MM.1S (cell line): ENCODE results near the gene G3BP1.

Source experiments
- EZH2 ChIP-seq: fragments of 300-600 bp; sonication (generic); optimal IDR thresholded peaks from 2 replicates; pipeline ENCODE3; 2017; ENCODE audit warnings: low read depth, mild to moderate bottlenecking, antibody characterized with exemption, low read length, mixed read lengths
- EZH2phosphoT487 ChIP-seq: fragments of 300-600 bp; sonication (generic); IDR thresholded peaks from 2 replicates; pipeline ENCODE4 v1.6.1; 2018; ENCODE audit warnings: antibody characterized with exemption, low read length
- TF ChIP-seq, protein P1 (sequence below): fragments of 300-600 bp; sonication (generic); IDR thresholded peaks from 2 replicates; pipeline ENCODE4 v1.5.1; 2016; ENCODE audit warnings: antibody characterized with exemption, low read length, mixed read lengths

DNA sequence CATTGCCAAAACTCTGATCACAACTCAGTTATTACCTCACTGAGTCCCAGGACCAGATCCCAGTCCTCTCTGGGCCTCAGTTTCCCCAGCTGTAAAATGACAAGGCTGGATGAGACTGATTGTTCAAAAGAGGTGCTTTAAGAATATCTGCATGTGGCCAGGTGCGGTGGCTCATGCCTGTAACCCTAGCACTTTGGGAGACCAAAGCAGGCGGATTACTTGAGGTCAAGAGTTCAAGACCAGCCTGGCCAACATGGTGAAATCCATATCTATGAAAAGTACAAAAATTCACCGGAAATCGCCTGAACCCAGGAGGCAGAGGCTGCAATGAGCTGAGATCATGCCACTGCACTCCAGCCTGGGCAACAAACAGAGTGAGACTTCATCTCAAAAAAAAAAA lies 21.6 kb upstream of the G3BP1 start:
- TF ChIP-seq, protein P1, sequence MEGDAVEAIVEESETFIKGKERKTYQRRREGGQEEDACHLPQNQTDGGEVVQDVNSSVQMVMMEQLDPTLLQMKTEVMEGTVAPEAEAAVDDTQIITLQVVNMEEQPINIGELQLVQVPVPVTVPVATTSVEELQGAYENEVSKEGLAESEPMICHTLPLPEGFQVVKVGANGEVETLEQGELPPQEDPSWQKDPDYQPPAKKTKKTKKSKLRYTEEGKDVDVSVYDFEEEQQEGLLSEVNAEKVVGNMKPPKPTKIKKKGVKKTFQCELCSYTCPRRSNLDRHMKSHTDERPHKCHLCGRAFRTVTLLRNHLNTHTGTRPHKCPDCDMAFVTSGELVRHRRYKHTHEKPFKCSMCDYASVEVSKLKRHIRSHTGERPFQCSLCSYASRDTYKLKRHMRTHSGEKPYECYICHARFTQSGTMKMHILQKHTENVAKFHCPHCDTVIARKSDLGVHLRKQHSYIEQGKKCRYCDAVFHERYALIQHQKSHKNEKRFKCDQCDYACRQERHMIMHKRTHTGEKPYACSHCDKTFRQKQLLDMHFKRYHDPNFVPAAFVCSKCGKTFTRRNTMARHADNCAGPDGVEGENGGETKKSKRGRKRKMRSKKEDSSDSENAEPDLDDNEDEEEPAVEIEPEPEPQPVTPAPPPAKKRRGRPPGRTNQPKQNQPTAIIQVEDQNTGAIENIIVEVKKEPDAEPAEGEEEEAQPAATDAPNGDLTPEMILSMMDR = no peak
- TF ChIP-seq EZH2phosphoT487 (no peak), EZH2 (no peak)
